Ishikawa (cell line): Measurements from ENCODE around the gene OLFML1.

Source experiments
- TCF12 ChIP-seq: IDR thresholded peaks from 2 replicates; pipeline ENCODE4 v1.6.1; 2012; ENCODE audit warnings: low read depth
- TEAD4 ChIP-seq: IDR thresholded peaks from 2 replicates; pipeline ENCODE4 v1.6.1; 2012

DNA sequence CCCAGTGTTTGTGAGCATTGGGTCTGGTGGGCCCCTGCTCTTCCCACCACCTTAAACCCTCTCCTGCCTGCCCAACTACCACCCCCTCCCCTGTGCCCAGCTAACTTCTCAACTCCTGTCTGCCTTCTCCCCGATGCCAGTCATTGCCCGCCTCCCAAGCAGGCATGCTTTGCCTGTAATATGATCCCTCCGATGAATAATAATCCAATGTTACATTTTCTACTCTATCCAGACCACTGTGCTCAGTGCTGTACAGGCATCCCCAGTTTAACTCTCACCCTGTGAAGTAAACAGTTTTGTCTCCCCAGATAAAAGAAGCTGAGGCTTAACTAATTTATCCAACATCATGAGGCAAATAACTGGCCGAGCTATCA is 35.5 kb upstream of the OLFML1 start:
- TF ChIP-seq TCF12 = no peak
- TF ChIP-seq TEAD4 = no peak
